Measurements from ENCODE around the gene SIDT1. TPM values are rescaled to one million over a fixed set of nuclear protein-coding genes. Genes with fewer than 3 reads are reported as not detected.

Gene SIDT1
- total RNA-seq, 1 experiment from 2014 or later = 0.22 TPM

- ChIA-PET CTCF (no interaction called here), POLR2A (no interaction called here)
- H3K27ac Mint-ChIP-seq = no peak overlapping the region
- H3K4me3 Mint-ChIP-seq = no peak overlapping the region
- ATAC-seq (no peak), DNase-seq (ENCODE audit: low spot score) (no peak)
- H3K36me3 Mint-ChIP-seq = no peaks in the 10 kb centered on the region
- TF ChIP-seq USF1 (CRISPR knock-in tag; IDR thresholded peaks at IDR 0.05) = no peak
- TF ChIP-seq IRF2 (CRISPR knock-in tag; IDR thresholded peaks at IDR 0.05; ENCODE audit: borderline replicate concordance, low read depth) = no peak
- TF ChIP-seq HMGXB4 (CRISPR knock-in tag; IDR thresholded peaks at IDR 0.05) = no peak
- no peak for TF ChIP-seq SMAD4 (CRISPR knock-in tag; IDR thresholded peaks at IDR 0.05)
- TF ChIP-seq MXD4 (CRISPR knock-in tag; IDR thresholded peaks at IDR 0.05; ENCODE audit: borderline replicate concordance) = no peak
- no peak for TF ChIP-seq CDX4 (CRISPR knock-in tag; IDR thresholded peaks at IDR 0.05; ENCODE audit: borderline replicate concordance)
- TF ChIP-seq ZNF671 (CRISPR knock-in tag; IDR thresholded peaks at IDR 0.05) = no peak
- no peak for TF ChIP-seq ATF3 (CRISPR knock-in tag; conservative IDR thresholded peaks at IDR 0.05)
- TF ChIP-seq, protein P1, sequence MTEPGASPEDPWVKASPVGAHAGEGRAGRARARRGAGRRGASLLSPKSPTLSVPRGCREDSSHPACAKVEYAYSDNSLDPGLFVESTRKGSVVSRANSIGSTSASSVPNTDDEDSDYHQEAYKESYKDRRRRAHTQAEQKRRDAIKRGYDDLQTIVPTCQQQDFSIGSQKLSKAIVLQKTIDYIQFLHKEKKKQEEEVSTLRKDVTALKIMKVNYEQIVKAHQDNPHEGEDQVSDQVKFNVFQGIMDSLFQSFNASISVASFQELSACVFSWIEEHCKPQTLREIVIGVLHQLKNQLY (CRISPR knock-in tag; IDR thresholded peaks at IDR 0.05) = no peak
- H3K4me1 Mint-ChIP-seq = no peaks in the 10 kb centered on the region
- H3K9me3 Mint-ChIP-seq = peaks cover 14% of the 10 kb centered on the region
- H3K27me3 Mint-ChIP-seq (ENCODE audit: low read depth) = peaks cover 8% of the 10 kb centered on the region
Observed at GRCh38 chr3:113545594-113545993, 13.2 kb downstream of the SIDT1 start.

- Mint-ChIP-seq H3K36me3 (no peaks in the 10 kb centered on the region), H3K27me3 (ENCODE audit: low read depth) (peaks cover 8% of the 10 kb centered on the region), H3K4me1 (no peaks in the 10 kb centered on the region), H3K4me3 (no peak overlapping the region), H3K27ac (no peak overlapping the region), H3K9me3 (peaks cover 14% of the 10 kb centered on the region)
- ATAC-seq (no peak), DNase-seq (ENCODE audit: low spot score) (no peak)
- POLR2A ChIA-PET = no interaction called here
- CTCF ChIA-PET = no interaction called here
- TF ChIP-seq E2F1 (CRISPR knock-in tag; IDR thresholded peaks at IDR 0.05) = no peak
- TF ChIP-seq ETV6 (CRISPR knock-in tag; IDR thresholded peaks at IDR 0.05) = no peak
- TF ChIP-seq SP1 (CRISPR knock-in tag; conservative IDR thresholded peaks at IDR 0.05) = no peak
- TF ChIP-seq FOXK1 (CRISPR knock-in tag; IDR thresholded peaks at IDR 0.05) = no peak
- TF ChIP-seq GABPB1 (CRISPR knock-in tag; IDR thresholded peaks at IDR 0.05) = no peak
- TF ChIP-seq PRRX2 (CRISPR knock-in tag; IDR thresholded peaks at IDR 0.05) = no peak
- TF ChIP-seq OVOL2 (CRISPR knock-in tag; IDR thresholded peaks at IDR 0.05; ENCODE audit: borderline replicate concordance) = no peak
- TF ChIP-seq, protein P2, sequence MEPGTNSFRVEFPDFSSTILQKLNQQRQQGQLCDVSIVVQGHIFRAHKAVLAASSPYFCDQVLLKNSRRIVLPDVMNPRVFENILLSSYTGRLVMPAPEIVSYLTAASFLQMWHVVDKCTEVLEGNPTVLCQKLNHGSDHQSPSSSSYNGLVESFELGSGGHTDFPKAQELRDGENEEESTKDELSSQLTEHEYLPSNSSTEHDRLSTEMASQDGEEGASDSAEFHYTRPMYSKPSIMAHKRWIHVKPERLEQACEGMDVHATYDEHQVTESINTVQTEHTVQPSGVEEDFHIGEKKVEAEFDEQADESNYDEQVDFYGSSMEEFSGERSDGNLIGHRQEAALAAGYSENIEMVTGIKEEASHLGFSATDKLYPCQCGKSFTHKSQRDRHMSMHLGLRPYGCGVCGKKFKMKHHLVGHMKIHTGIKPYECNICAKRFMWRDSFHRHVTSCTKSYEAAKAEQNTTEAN (CRISPR knock-in tag; IDR thresholded peaks at IDR 0.05) = no peak
- TF ChIP-seq ATF6 (CRISPR knock-in tag; IDR thresholded peaks at IDR 0.05) = no peak
- TF ChIP-seq JAZF1 (CRISPR knock-in tag; IDR thresholded peaks at IDR 0.05) = no peak
- no peak for TF ChIP-seq E2F4 (CRISPR knock-in tag; IDR thresholded peaks at IDR 0.05; ENCODE audit: borderline replicate concordance, low read depth)
- TF ChIP-seq IRF2 (CRISPR knock-in tag; IDR thresholded peaks at IDR 0.05; ENCODE audit: borderline replicate concordance, low read depth) = no peak
- TF ChIP-seq, protein P3, sequence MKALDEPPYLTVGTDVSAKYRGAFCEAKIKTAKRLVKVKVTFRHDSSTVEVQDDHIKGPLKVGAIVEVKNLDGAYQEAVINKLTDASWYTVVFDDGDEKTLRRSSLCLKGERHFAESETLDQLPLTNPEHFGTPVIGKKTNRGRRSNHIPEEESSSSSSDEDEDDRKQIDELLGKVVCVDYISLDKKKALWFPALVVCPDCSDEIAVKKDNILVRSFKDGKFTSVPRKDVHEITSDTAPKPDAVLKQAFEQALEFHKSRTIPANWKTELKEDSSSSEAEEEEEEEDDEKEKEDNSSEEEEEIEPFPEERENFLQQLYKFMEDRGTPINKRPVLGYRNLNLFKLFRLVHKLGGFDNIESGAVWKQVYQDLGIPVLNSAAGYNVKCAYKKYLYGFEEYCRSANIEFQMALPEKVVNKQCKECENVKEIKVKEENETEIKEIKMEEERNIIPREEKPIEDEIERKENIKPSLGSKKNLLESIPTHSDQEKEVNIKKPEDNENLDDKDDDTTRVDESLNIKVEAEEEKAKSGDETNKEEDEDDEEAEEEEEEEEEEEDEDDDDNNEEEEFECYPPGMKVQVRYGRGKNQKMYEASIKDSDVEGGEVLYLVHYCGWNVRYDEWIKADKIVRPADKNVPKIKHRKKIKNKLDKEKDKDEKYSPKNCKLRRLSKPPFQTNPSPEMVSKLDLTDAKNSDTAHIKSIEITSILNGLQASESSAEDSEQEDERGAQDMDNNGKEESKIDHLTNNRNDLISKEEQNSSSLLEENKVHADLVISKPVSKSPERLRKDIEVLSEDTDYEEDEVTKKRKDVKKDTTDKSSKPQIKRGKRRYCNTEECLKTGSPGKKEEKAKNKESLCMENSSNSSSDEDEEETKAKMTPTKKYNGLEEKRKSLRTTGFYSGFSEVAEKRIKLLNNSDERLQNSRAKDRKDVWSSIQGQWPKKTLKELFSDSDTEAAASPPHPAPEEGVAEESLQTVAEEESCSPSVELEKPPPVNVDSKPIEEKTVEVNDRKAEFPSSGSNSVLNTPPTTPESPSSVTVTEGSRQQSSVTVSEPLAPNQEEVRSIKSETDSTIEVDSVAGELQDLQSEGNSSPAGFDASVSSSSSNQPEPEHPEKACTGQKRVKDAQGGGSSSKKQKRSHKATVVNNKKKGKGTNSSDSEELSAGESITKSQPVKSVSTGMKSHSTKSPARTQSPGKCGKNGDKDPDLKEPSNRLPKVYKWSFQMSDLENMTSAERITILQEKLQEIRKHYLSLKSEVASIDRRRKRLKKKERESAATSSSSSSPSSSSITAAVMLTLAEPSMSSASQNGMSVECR (CRISPR knock-in tag; IDR thresholded peaks at IDR 0.05; ENCODE audit: borderline replicate concordance) = no peak
Observed at GRCh38 chr3:113546414-113546893, 14.1 kb downstream of the SIDT1 start.
